Activated CD4-positive, alpha-beta T cell treated with anti-CD3 and anti-CD28 coated beads, Interleukin-2, amount 10 ng/mL, durations not matched to agents 7 days and 5 days (primary cell): Measurements from ENCODE around the gene TMEM203. TPM values are rescaled to one million over a fixed set of nuclear protein-coding genes. Genes with fewer than 3 reads are reported as not detected.
"Not testable (repeated sequence)": the region's sequence is repeated elsewhere in the genome, so short reads cannot be mapped to it uniquely, and the experiment has no call there.

ENCODE experiments used
- CTCF ChIA-PET: fragments of 350-600 bp; sonication (Branson Sonifier 250); formaldehyde crosslinking; loops from one replicate; lab custom pipeline; 2021; ENCODE audit warnings: antibody characterized with exemption; lab: Charles Lee
- POLR2A ChIA-PET: fragments of 350-600 bp; sonication (Branson Sonifier 250); formaldehyde crosslinking; loops from one replicate; lab custom pipeline; 2021; ENCODE audit warnings: antibody characterized with exemption; lab: Charles Lee
- DNase-seq: peaks from one replicate; pipeline ENCODE4 v3.0.0-alpha.2; 2020
- H3K27ac Mint-ChIP-seq: one replicate; pipeline ENCODE4 v1.8.0; 2021; ENCODE audit warnings: mild to moderate bottlenecking, moderate library complexity, mixed read lengths
- H3K27me3 Mint-ChIP-seq: one replicate; pipeline ENCODE4 v1.8.0; 2021; ENCODE audit warnings: mixed read lengths
- H3K36me3 Mint-ChIP-seq: one replicate; pipeline ENCODE4 v1.8.0; 2021; ENCODE audit warnings: low read depth, mixed read lengths
- H3K4me1 Mint-ChIP-seq: one replicate; pipeline ENCODE4 v1.8.0; 2021; ENCODE audit warnings: mixed read lengths
- H3K4me3 Mint-ChIP-seq: one replicate; pipeline ENCODE4 v1.8.0; 2021; ENCODE audit warnings: mild to moderate bottlenecking, moderate library complexity, mixed read lengths
- H3K9me3 Mint-ChIP-seq: one replicate; pipeline ENCODE4 v1.8.0; 2021; ENCODE audit warnings: mixed read lengths
- total RNA-seq, 2 experiments: library from RNA; stranded (reverse); gene quantifications; one replicate each; pipeline ENCODE4 v1.2.3, GENCODE V29; 2021

TMEM203 gene
- total RNA-seq, 2 experiments from 2014 or later, result 28.5 to 34.0 TPM

GRCh38 chr9:137239541-137240200, 34.2 kb upstream of the TMEM203 start:
- peak overlapping the region; percentile 85 for H3K27ac Mint-ChIP-seq
- DNase-seq, POLR2A ChIA-PET, H3K9me3 Mint-ChIP-seq, H3K27me3 Mint-ChIP-seq: not testable (repeated sequence)
- CTCF ChIA-PET, result interaction anchor here (0.7 to 6.5 kb wide), 7 partner anchors 15 to 144 kb away, joined by 3 to 65 read pairs (median 3); partner anchors contain the start of genes CYSRT1, NELFB, RNF208 and RNF224
- peak overlapping the region; percentile 74 for H3K4me3 Mint-ChIP-seq
- peaks cover 33% of the 10 kb centered on the region for H3K4me1 Mint-ChIP-seq
- H3K36me3 Mint-ChIP-seq, result peaks cover 24% of the 10 kb centered on the region

- H3K27me3 Mint-ChIP-seq, result no peaks in the 10 kb centered on the region
- CTCF ChIA-PET, result interaction anchor here (1.1 to 6.5 kb wide), 10 partner anchors 9 to 209 kb away, joined by 3 to 65 read pairs (median 8); partner anchors contain the start of genes CYSRT1, NELFB, NPDC1 and RNF208
- peaks cover 16% of the 10 kb centered on the region for H3K36me3 Mint-ChIP-seq
- peaks cover 24% of the 10 kb centered on the region for H3K4me1 Mint-ChIP-seq
- H3K9me3 Mint-ChIP-seq, result no peaks in the 10 kb centered on the region
- POLR2A ChIA-PET, result interaction anchor here (0.6 kb wide), 1 partner anchor 151 kb away, joined by 6 read pairs; the partner anchor contains the start of gene MAN1B1
- H3K4me3 Mint-ChIP-seq, result no peak overlapping the region
- H3K27ac Mint-ChIP-seq, result no peak overlapping the region
- DNase-seq, result no peak
These were observed 32.6 kb upstream of the TMEM203 start for GRCh38 chr9:137237759-137238726.

- H3K27ac Mint-ChIP-seq, result no peak overlapping the region
- H3K4me3 Mint-ChIP-seq, result no peak overlapping the region
- ChIA-PET POLR2A (no interaction called here), CTCF (interaction anchor here (0.6 to 6.5 kb wide), 41 partner anchors 8 to 450 kb away, joined by 3 to 65 read pairs (median 4); partner anchors contain the start of genes CYSRT1, FUT7, LRRC26 and MAN1B1)
- H3K36me3 Mint-ChIP-seq, result peaks cover 6% of the 10 kb centered on the region
- H3K4me1 Mint-ChIP-seq, result peaks cover 14% of the 10 kb centered on the region
- H3K9me3 Mint-ChIP-seq, result no peaks in the 10 kb centered on the region
- no peak for DNase-seq
- no peaks in the 10 kb centered on the region for H3K27me3 Mint-ChIP-seq
These were observed 31.5 kb upstream of the TMEM203 start for GRCh38 chr9:137236936-137237421.

GRCh38 chr9:137236238-137236935, 30.9 kb upstream of the TMEM203 start:
- H3K27ac Mint-ChIP-seq, result no peak overlapping the region
- POLR2A ChIA-PET, result interaction anchor here (0.5 kb wide), 1 partner anchor 115 kb away, joined by 3 read pairs; no protein-coding TSS in a partner anchor
- no peaks in the 10 kb centered on the region for H3K27me3 Mint-ChIP-seq
- CTCF ChIA-PET, result interaction anchor here (0.6 to 6.5 kb wide), 42 partner anchors 9 to 449 kb away, joined by 3 to 65 read pairs (median 4); partner anchors contain the start of genes CYSRT1, FUT7, LRRC26 and MAN1B1
- peaks cover 14% of the 10 kb centered on the region for H3K4me1 Mint-ChIP-seq
- peaks cover 3% of the 10 kb centered on the region for H3K36me3 Mint-ChIP-seq
- no peaks in the 10 kb centered on the region for H3K9me3 Mint-ChIP-seq
- no peak overlapping the region for H3K4me3 Mint-ChIP-seq
- DNase-seq, result peak; percentile 91

GRCh38 chr9:137235424-137236237, 30.2 kb upstream of the TMEM203 start:
- POLR2A ChIA-PET, result interaction anchor here (0.5 kb wide), 1 partner anchor 114 kb away, joined by 3 read pairs; no protein-coding TSS in a partner anchor
- Mint-ChIP-seq H3K36me3 (no peaks in the 10 kb centered on the region), H3K9me3 (no peaks in the 10 kb centered on the region), H3K4me3 (no peak overlapping the region), H3K27ac (no peak overlapping the region), H3K4me1 (peaks cover 14% of the 10 kb centered on the region), H3K27me3 (no peaks in the 10 kb centered on the region)
- DNase-seq, result no peak
- CTCF ChIA-PET, result interaction anchor here (0.6 to 6.5 kb wide), 17 partner anchors 10 to 449 kb away, joined by 3 to 65 read pairs (median 4); partner anchors contain the start of genes CYSRT1, NELFB, NPDC1 and RNF208

GRCh38 chr9:137234758-137235423, 29.4 kb upstream of the TMEM203 start:
- DNase-seq, result no peak
- Mint-ChIP-seq H3K4me1 (peaks cover 13% of the 10 kb centered on the region), H3K27ac (no peak overlapping the region), H3K36me3 (no peaks in the 10 kb centered on the region), H3K4me3 (no peak overlapping the region), H3K9me3 (no peaks in the 10 kb centered on the region), H3K27me3 (no peaks in the 10 kb centered on the region)
- CTCF ChIA-PET, result interaction anchor here (6.5 kb wide), 1 partner anchor 10 kb away, joined by 65 read pairs; the partner anchor contains the start of genes CYSRT1, RNF208 and RNF224
- POLR2A ChIA-PET, result no interaction called here

- no peaks in the 10 kb centered on the region for H3K9me3 Mint-ChIP-seq
- H3K4me3 Mint-ChIP-seq, result no peak overlapping the region
- no peaks in the 10 kb centered on the region for H3K27me3 Mint-ChIP-seq
- H3K36me3 Mint-ChIP-seq, result no peaks in the 10 kb centered on the region
- ChIA-PET POLR2A (no interaction called here), CTCF (no interaction called here)
- peaks cover 9% of the 10 kb centered on the region for H3K4me1 Mint-ChIP-seq
- no peak overlapping the region for H3K27ac Mint-ChIP-seq
- no peak for DNase-seq
These were observed 28.7 kb upstream of the TMEM203 start for GRCh38 chr9:137234055-137234697.

- no peaks in the 10 kb centered on the region for H3K9me3 Mint-ChIP-seq
- no peak overlapping the region for H3K4me3 Mint-ChIP-seq
- H3K36me3 Mint-ChIP-seq, result no peaks in the 10 kb centered on the region
- ChIA-PET POLR2A (no interaction called here), CTCF (no interaction called here)
- DNase-seq, result no peak
- H3K4me1 Mint-ChIP-seq, result peaks cover 2% of the 10 kb centered on the region
- no peak overlapping the region for H3K27ac Mint-ChIP-seq
- no peaks in the 10 kb centered on the region for H3K27me3 Mint-ChIP-seq
These were observed 27.9 kb upstream of the TMEM203 start for GRCh38 chr9:137233143-137233980.

GRCh38 chr9:137232510-137232909, 27.1 kb upstream of the TMEM203 start:
- no peaks in the 10 kb centered on the region for H3K36me3 Mint-ChIP-seq
- no peak overlapping the region for H3K27ac Mint-ChIP-seq
- DNase-seq, result no peak
- POLR2A ChIA-PET, result no interaction called here
- no peak overlapping the region for H3K4me3 Mint-ChIP-seq
- CTCF ChIA-PET, result interaction anchor here (1.0 kb wide), 1 partner anchor 109 kb away, joined by 3 read pairs; no protein-coding TSS in a partner anchor
- H3K4me1 Mint-ChIP-seq, result peaks cover 2% of the 10 kb centered on the region
- peaks cover 2% of the 10 kb centered on the region for H3K27me3 Mint-ChIP-seq
- H3K9me3 Mint-ChIP-seq, result no peaks in the 10 kb centered on the region

- Mint-ChIP-seq H3K4me1 (peaks cover 3% of the 10 kb centered on the region), H3K27ac (no peak overlapping the region), H3K27me3 (peaks cover 2% of the 10 kb centered on the region), H3K4me3 (no peak overlapping the region), H3K36me3 (no peaks in the 10 kb centered on the region), H3K9me3 (no peaks in the 10 kb centered on the region)
- DNase-seq, result no peak
- ChIA-PET CTCF (interaction anchor here (1.0 kb wide), 1 partner anchor 109 kb away, joined by 3 read pairs; no protein-coding TSS in a partner anchor), POLR2A (no interaction called here)
These were observed 26.7 kb upstream of the TMEM203 start for GRCh38 chr9:137232101-137232500.
